ENCODE measurements around the gene LAMB4. TPM values are rescaled to one million over a fixed set of nuclear protein-coding genes. Genes with fewer than 3 reads are reported as not detected.
"Not testable (repeated sequence)": the region's sequence is repeated elsewhere in the genome, so short reads cannot be mapped to it uniquely, and the experiment has no call there.

LAMB4 gene
- total and polyA plus RNA-seq, 2 of the 8 experiments (the other 6 are each of a cell fraction or from before 2014, with no cell fraction given), result not detected

DNA sequence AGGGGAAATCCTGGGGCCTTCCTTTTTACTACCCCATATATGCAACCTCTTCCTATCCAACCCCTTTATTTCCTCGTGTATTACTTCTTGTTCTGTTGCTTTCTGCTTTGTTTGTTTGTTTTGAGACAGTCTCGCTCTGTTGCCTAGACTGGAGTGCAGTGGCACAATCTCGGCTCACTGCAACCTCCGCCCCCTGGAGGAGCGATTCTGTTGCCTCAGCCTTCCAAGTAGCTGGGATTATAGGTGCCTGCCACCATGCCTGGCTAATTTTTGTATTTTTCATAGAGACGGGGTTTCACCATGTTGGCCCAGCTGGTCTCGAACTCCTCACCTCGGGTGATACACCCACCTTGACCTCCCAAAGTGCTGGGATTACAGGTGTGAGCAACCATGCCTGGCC lies 96.9 kb downstream of the LAMB4 start:
- H3K27me3 ChIP-seq (replicated peaks in 1 of 4; ENCODE audit: control insufficient read depth in 3 of 4, extremely low read depth in 1 of 4, insufficient read depth in 3 of 4, low read length in 3 of 4); H3K4me1 ChIP-seq (replicated peaks in 1 of 4; ENCODE audit: control insufficient read depth in 3 of 4, insufficient read depth in 4 of 4, low read length in 3 of 4); H2BK12ac ChIP-seq (ENCODE audit: low read depth, low read length); H4K8ac ChIP-seq (ENCODE audit: extremely low read depth, insufficient read depth, low read length); H4K91ac ChIP-seq (replicated peaks; ENCODE audit: insufficient read length, low read length); H2BK20ac ChIP-seq (ENCODE audit: low read length); H3K9me3 ChIP-seq (ENCODE audit: insufficient read depth in 2 of 2, low read depth in 1 of 2, low read length in 1 of 2); H4K20me1 ChIP-seq (replicated peaks in 1 of 2; ENCODE audit: control insufficient read depth in 1 of 2, insufficient read depth in 2 of 2, low read length in 2 of 2); H3K36me3 ChIP-seq (ENCODE audit: control insufficient read depth in 2 of 4, insufficient read depth in 4 of 4, low read length in 3 of 4); H3K18ac ChIP-seq (ENCODE audit: extremely low read depth, low read length); H3K79me1 ChIP-seq (ENCODE audit: low read depth, low read length); H2AK5ac ChIP-seq (ENCODE audit: low read depth, low read length); H3K4me3 ChIP-seq (ENCODE audit: extremely low read depth in 1 of 4, insufficient read depth in 2 of 4, low read depth in 3 of 4, low read length in 4 of 4); H3K23me2 ChIP-seq (ENCODE audit: low read depth, low read length); H3K23ac ChIP-seq (ENCODE audit: insufficient read length); H3K27ac ChIP-seq (ENCODE audit: low read depth, low read length); H2BK15ac ChIP-seq (ENCODE audit: low read length); H3K4ac ChIP-seq (replicated peaks; ENCODE audit: insufficient read length, low read depth, low read length); H3K56ac ChIP-seq (replicated peaks; ENCODE audit: insufficient read length, low read depth, low read length); H2AFZ ChIP-seq (ENCODE audit: low read length); H3K9ac ChIP-seq (replicated peaks in 1 of 4; ENCODE audit: extremely low read depth in 1 of 4, low read depth in 3 of 4, low read length in 3 of 4); H4K5ac ChIP-seq (ENCODE audit: insufficient read length, low read depth, low read length); H3K79me2 ChIP-seq (ENCODE audit: control insufficient read depth in 1 of 2, insufficient read depth in 2 of 2, low read length in 2 of 2); H2BK120ac ChIP-seq (replicated peaks; ENCODE audit: low read depth, low read length); H3K14ac ChIP-seq (ENCODE audit: insufficient read length); H2BK5ac ChIP-seq (ENCODE audit: low read depth, low read length); H3K4me2 ChIP-seq (ENCODE audit: insufficient read depth in 1 of 2, low read depth in 2 of 2, low read length in 2 of 2); FAIRE-seq: not testable (repeated sequence)
- CTCF ChIA-PET (ENCODE audit: partially characterized antibody), result interaction anchor here (0.8 to 9.1 kb wide), 16 partner anchors 8 to 138 kb away, joined by 3 to 86 read pairs (median 3); no protein-coding TSS in a partner anchor
- TF ChIP-seq RAD21 (IDR thresholded peaks at IDR 0.05 in 1 of 2, conservative IDR thresholded peaks at IDR 0.05 in 1 of 2; ENCODE audit: low read depth in 2 of 2, low read length in 2 of 2) (peak; percentile 7 to 30; a peak in 2 of 4 replicates), CTCF (IDR thresholded peaks at IDR 0.05; ENCODE audit: control extremely low read depth in 1 of 3, insufficient read depth in 1 of 3, low read depth in 1 of 3, low read length in 3 of 3) (peak in 2 of 3 experiments; percentile 24 to 39; a peak in 2 of 4 replicates)
- WGBS, 2 experiments (ENCODE audit: extremely low coverage in 1 of 2, insufficient coverage in 1 of 2, insufficient read length in 1 of 2, insufficient replicate concordance in 2 of 2, low coverage in 1 of 2, low lambda C conversion rate in 2 of 2, missing lambda C conversion rate in 1 of 2), result 80% methylated on average over 8 of the region's 8 CpGs; no CpG with 5 or more reads in 1 of the 2 experiments
- POLR2A ChIA-PET (ENCODE audit: partially characterized antibody), result interaction anchor here (1.5 kb wide), 1 partner anchor 30 kb away, joined by 6 read pairs; the partner anchor contains the start of gene LAMB1
- DNase-seq (ENCODE audit: low read depth in 1 of 2, low spot score in 2 of 2), result peak in 1 of 2 experiments; percentile 66

All from H1 (cell line).